GM12865 (cell line): Measurements from ENCODE around the gene SOCS4.

Source experiments
- DNase-seq: peaks from one replicate; pipeline ENCODE4 v3.0.0; 2010; ENCODE audit warnings: low read depth
- H3K4me3 ChIP-seq: 2 replicates; pipeline ENCODE4 v1.5.1; 2011; ENCODE audit warnings: mild to moderate bottlenecking, low read depth, low read length, control low read depth
- CTCF ChIP-seq: IDR thresholded peaks from 2 replicates; pipeline ENCODE4 v1.5.1; 2011; ENCODE audit warnings: low read length, control low read depth, low read depth, inconsistent platforms; ENCODE audit not compliant: insufficient read depth; ENCODE audit errors: missing control alignments

Gene SOCS4

GRCh38 chr14:55051165-55051422, 24.1 kb downstream of the SOCS4 start:
- TF ChIP-seq CTCF = no peak
- DNase-seq = no peak
- H3K4me3 ChIP-seq = peak overlapping the region; percentile 80

- peak within 1 kb of the TSS; percentile 80 for H3K4me3 ChIP-seq
- DNase-seq = peak; percentile 96
- TF ChIP-seq CTCF = peak; percentile 99
Measured at GRCh38 chr14:55051423-55052268, 24.6 kb downstream of the SOCS4 start, which contains the start of gene MAPK1IP1L. Gene MAPK1IP1L (plus strand): TSS chr14:55051647. CDS start chr14:55061684, 10,037 bp downstream.

GRCh38 chr14:55052269-55052930, 25.4 kb downstream of the SOCS4 start:
- H3K4me3 ChIP-seq = peak overlapping the region; percentile 80
- no peak for TF ChIP-seq CTCF
- DNase-seq = no peak

GRCh38 chr14:55053018-55053417, 26.0 kb downstream of the SOCS4 start:
- DNase-seq = no peak
- TF ChIP-seq CTCF = no peak
- H3K4me3 ChIP-seq = peak overlapping the region; percentile 80

GRCh38 chr14:55053500-55053899, 26.5 kb downstream of the SOCS4 start:
- no peak for TF ChIP-seq CTCF
- no peak overlapping the region; the same call in 1 of the 2 replicates for H3K4me3 ChIP-seq
- no peak for DNase-seq

GRCh38 chr14:55054098-55054497, 27.1 kb downstream of the SOCS4 start:
- DNase-seq = no peak
- TF ChIP-seq CTCF = no peak
- H3K4me3 ChIP-seq = no peak overlapping the region

GRCh38 chr14:55057919-55058318, 30.9 kb downstream of the SOCS4 start:
- no peak overlapping the region for H3K4me3 ChIP-seq
- DNase-seq = no peak

More at GRCh38 chr14:55057919-55058318, 30.9 kb downstream of the SOCS4 start:
- no peak for TF ChIP-seq CTCF
